Esophagus squamous epithelium (tissue), 4 donors: ENCODE results near the gene COL1A1.

Experiments used
- POLR2A ChIP-seq, 4 donors: fragments of 450-650 bp; IDR thresholded peaks; one replicate each; pipeline ENCODE4 v1.6.1; 2017; ENCODE audit warnings: antibody characterized with exemption in 4 of 4, mild to moderate bottlenecking in 4 of 4, moderate library complexity in 3 of 4
- TF ChIP-seq, protein P1 (sequence below), 6 experiments: fragments of 450-650 bp in 4 of 6; fragments of 200-600 bp in 2 of 6; sonication (generic) in 2 of 6; IDR thresholded peaks; one replicate each; pipeline ENCODE4 v1.5.1; 2016 to 2019; ENCODE audit warnings: antibody characterized with exemption in 6 of 6, mild to moderate bottlenecking in 4 of 6, moderate library complexity in 4 of 6

- TF ChIP-seq, protein P1, sequence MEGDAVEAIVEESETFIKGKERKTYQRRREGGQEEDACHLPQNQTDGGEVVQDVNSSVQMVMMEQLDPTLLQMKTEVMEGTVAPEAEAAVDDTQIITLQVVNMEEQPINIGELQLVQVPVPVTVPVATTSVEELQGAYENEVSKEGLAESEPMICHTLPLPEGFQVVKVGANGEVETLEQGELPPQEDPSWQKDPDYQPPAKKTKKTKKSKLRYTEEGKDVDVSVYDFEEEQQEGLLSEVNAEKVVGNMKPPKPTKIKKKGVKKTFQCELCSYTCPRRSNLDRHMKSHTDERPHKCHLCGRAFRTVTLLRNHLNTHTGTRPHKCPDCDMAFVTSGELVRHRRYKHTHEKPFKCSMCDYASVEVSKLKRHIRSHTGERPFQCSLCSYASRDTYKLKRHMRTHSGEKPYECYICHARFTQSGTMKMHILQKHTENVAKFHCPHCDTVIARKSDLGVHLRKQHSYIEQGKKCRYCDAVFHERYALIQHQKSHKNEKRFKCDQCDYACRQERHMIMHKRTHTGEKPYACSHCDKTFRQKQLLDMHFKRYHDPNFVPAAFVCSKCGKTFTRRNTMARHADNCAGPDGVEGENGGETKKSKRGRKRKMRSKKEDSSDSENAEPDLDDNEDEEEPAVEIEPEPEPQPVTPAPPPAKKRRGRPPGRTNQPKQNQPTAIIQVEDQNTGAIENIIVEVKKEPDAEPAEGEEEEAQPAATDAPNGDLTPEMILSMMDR (IDR thresholded peaks at IDR 0.05): no peak
- TF ChIP-seq POLR2A (IDR thresholded peaks at IDR 0.05): no peak
Observed at GRCh38 chr17:50239937-50240336, 38.5 kb upstream of the COL1A1 start.
